Hepatocyte (in vitro differentiated cells): ENCODE data around the gene TREM1. TPM values are rescaled to one million over a fixed set of nuclear protein-coding genes. Genes with fewer than 3 reads are reported as not detected.

ENCODE experiments used
- DNase-seq: peaks from one replicate; pipeline ENCODE4 v3.0.0-alpha.2; 2016; ENCODE audit warnings: low spot score
- H2AFZ ChIP-seq: fragments of 200-600 bp; sonication (generic); 2 replicates; pipeline ENCODE4 v1.6.0; 2016; ENCODE audit warnings: antibody characterized with exemption, mild to moderate bottlenecking
- H3K27ac ChIP-seq: fragments of 200-600 bp; sonication (generic); 2 replicates; pipeline ENCODE4 v1.5.1; 2016; ENCODE audit warnings: mild to moderate bottlenecking
- H3K27me3 ChIP-seq: fragments of 200-600 bp; sonication (generic); 2 replicates; pipeline ENCODE4 v1.6.1; 2016
- H3K36me3 ChIP-seq: fragments of 200-600 bp; sonication (generic); replicated peaks from 2 replicates; pipeline ENCODE4 v1.5.1; 2016; ENCODE audit warnings: low read depth; ENCODE audit not compliant: insufficient read depth
- H3K4me1 ChIP-seq: fragments of 200-600 bp; sonication (generic); 2 replicates; pipeline ENCODE4 v1.5.1; 2016; ENCODE audit warnings: mild to moderate bottlenecking, moderate library complexity; ENCODE audit not compliant: insufficient read depth
- H3K4me2 ChIP-seq: fragments of 200-600 bp; sonication (generic); 2 replicates; pipeline ENCODE4 v1.6.0; 2016
- H3K4me3 ChIP-seq: fragments of 200-600 bp; sonication (generic); 2 replicates; pipeline ENCODE4 v1.5.1; 2016; ENCODE audit warnings: mild to moderate bottlenecking
- H3K79me2 ChIP-seq: fragments of 200-600 bp; sonication (generic); 2 replicates; pipeline ENCODE4 v1.6.0; 2017; ENCODE audit warnings: mild to moderate bottlenecking
- H3K9me2 ChIP-seq: fragments of 200-600 bp; sonication (generic); replicated peaks from 2 replicates; pipeline ENCODE4 v1.6.0; 2017; ENCODE audit warnings: mild to moderate bottlenecking; ENCODE audit not compliant: insufficient read depth
- H3K9me3 ChIP-seq: fragments of 200-600 bp; sonication (generic); 2 replicates; pipeline ENCODE4 v1.5.1; 2016; ENCODE audit warnings: low read depth, mild to moderate bottlenecking
- H4K20me1 ChIP-seq: fragments of 200-600 bp; sonication (generic); 2 replicates; pipeline ENCODE4 v1.6.0; 2016; ENCODE audit warnings: mild to moderate bottlenecking; ENCODE audit not compliant: insufficient read depth, poor library complexity, severe bottlenecking
- EZH2 ChIP-seq: fragments of 200-600 bp; sonication (generic); IDR thresholded peaks from 2 replicates; pipeline ENCODE4 v1.6.1; 2016; ENCODE audit warnings: antibody characterized with exemption, mild to moderate bottlenecking, borderline replicate concordance
- EZH2phosphoT487 ChIP-seq: fragments of 200-600 bp; sonication (generic); IDR thresholded peaks from one replicate; pipeline ENCODE4 v1.6.1; 2018; ENCODE audit warnings: antibody characterized with exemption, mild to moderate bottlenecking, low read depth, moderate library complexity; ENCODE audit not compliant: unreplicated experiment, severe bottlenecking
- WGBS: methylation state at CpG from one replicate; pipeline ENCODE4 v1.1.6; 2016; ENCODE audit warnings: low lambda C conversion rate; ENCODE audit errors: missing lambda C conversion rate; 5-methylcytosine and 5-hydroxymethylcytosine counted together
- polyA plus RNA-seq: library from polyadenylated mRNA; unstranded; fragments of >200 nt; fragmentation: Nextera tagmentation; extraction: Ambion mirVana; gene quantifications from 2 replicates; pipeline ENCODE4 v1.2.1, GENCODE V29; 2016
- total RNA-seq: library from RNA; depleted of rRNA; stranded (reverse); fragments of >200 nt; gene quantifications from 2 replicates; pipeline ENCODE4 v1.2.3, GENCODE V29; 2014
- TF ChIP-seq, protein P1 (sequence below): fragments of 200-600 bp; sonication (generic); IDR thresholded peaks from 2 replicates; pipeline ENCODE4 v1.5.1; 2016; ENCODE audit warnings: antibody characterized with exemption, mild to moderate bottlenecking; ENCODE audit not compliant: poor library complexity

Gene TREM1
- total and polyA plus RNA-seq, 2 experiments from 2014 or later: 0.63 to 2.3 TPM

DNA sequence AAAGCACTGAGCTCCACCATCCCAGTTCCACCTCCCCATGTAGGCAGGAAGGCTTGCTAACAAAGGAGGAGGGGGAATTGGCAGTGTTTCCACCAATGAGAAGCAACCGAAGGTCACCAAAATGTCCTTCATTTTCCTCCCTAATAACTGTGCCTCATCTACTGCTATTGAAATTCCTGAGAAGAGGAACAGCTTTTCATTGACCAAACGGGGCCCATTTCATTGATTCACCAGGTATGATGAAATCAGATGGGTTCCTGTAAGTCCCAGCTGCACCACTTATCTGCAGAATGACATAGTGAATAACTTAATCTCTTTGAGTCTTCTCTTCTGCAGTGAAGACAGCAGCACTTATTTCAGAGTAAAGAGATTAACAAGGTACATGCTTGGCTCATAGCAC is 17.3 kb downstream of the TREM1 start:
- Histone ChIP-seq H3K36me3 (no peaks in the 10 kb centered on the region), H3K9me3 (peaks cover 4% of the 10 kb centered on the region), H3K27me3 (no peaks in the 10 kb centered on the region), H3K79me2 (no peaks in the 10 kb centered on the region), H3K9me2 (no peaks in the 10 kb centered on the region), H3K4me2 (no peak overlapping the region), H3K27ac (no peak overlapping the region), H2AFZ (no peak overlapping the region), H3K4me3 (no peak overlapping the region), H3K4me1 (no peaks in the 10 kb centered on the region), H4K20me1 (no peaks in the 10 kb centered on the region)
- 67% methylated on average over 2 of the region's 2 CpGs for WGBS
- no peak for DNase-seq
- TF ChIP-seq, protein P1, sequence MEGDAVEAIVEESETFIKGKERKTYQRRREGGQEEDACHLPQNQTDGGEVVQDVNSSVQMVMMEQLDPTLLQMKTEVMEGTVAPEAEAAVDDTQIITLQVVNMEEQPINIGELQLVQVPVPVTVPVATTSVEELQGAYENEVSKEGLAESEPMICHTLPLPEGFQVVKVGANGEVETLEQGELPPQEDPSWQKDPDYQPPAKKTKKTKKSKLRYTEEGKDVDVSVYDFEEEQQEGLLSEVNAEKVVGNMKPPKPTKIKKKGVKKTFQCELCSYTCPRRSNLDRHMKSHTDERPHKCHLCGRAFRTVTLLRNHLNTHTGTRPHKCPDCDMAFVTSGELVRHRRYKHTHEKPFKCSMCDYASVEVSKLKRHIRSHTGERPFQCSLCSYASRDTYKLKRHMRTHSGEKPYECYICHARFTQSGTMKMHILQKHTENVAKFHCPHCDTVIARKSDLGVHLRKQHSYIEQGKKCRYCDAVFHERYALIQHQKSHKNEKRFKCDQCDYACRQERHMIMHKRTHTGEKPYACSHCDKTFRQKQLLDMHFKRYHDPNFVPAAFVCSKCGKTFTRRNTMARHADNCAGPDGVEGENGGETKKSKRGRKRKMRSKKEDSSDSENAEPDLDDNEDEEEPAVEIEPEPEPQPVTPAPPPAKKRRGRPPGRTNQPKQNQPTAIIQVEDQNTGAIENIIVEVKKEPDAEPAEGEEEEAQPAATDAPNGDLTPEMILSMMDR: no peak
- TF ChIP-seq EZH2: no peak

DNA sequence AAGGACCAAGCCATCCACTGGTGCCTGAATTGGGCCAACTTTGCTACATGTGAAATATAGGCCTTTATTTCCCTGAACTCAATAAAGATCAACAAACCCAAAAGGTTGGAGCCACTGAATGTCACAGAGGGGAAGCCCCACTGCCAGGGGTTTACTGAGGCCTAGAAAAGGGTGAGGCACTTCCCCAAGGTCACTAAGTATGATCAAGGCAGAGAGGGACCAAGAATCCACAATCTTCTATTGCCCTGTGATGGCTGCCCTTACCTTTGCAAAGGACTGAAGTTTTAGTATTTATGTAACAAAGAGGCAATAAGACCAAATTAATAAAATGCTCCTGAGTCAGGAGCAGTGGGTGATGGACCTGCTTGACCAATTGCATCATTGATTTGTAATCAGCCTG is 18.0 kb downstream of the TREM1 start:
- no peak for DNase-seq
- H3K4me3 ChIP-seq: no peak overlapping the region
- no peaks in the 10 kb centered on the region for H3K36me3 ChIP-seq
- no peaks in the 10 kb centered on the region for H3K27me3 ChIP-seq
- TF ChIP-seq EZH2 (no peak), EZH2phosphoT487 (no peak)
- TF ChIP-seq, protein P1: no peak
- H2AFZ ChIP-seq: no peak overlapping the region
- H3K9me2 ChIP-seq: no peaks in the 10 kb centered on the region
- H3K4me2 ChIP-seq: no peak overlapping the region
- H3K79me2 ChIP-seq: no peaks in the 10 kb centered on the region
- H3K4me1 ChIP-seq: no peaks in the 10 kb centered on the region
- H3K9me3 ChIP-seq: peaks cover 4% of the 10 kb centered on the region
- H3K27ac ChIP-seq: no peak overlapping the region
- no peaks in the 10 kb centered on the region for H4K20me1 ChIP-seq

DNA sequence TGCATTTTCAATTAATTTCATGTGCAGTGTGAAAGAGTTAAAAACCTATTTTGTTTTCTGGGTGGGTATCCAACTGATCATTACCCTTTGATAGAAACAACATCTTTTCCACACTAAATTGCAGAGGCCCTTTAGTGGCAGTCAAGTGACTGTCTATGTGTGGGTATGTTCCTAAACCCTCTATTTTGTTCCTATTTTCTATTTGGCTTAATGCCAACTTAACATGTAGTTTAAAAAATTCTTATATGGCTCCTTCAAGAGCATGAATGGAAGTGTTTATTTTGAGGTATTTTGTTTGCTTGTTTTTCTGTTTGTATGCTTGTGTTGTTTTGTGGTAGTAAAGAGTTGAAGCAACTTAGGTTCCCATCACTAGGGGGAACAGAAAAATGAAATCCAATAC is 19.9 kb downstream of the TREM1 start:
- Histone ChIP-seq H3K9me2 (no peaks in the 10 kb centered on the region), H2AFZ (no peak overlapping the region), H4K20me1 (no peaks in the 10 kb centered on the region), H3K27me3 (no peaks in the 10 kb centered on the region), H3K9me3 (peaks cover 4% of the 10 kb centered on the region), H3K36me3 (no peaks in the 10 kb centered on the region), H3K79me2 (no peaks in the 10 kb centered on the region), H3K4me3 (no peak overlapping the region), H3K4me2 (no peak overlapping the region), H3K4me1 (no peaks in the 10 kb centered on the region), H3K27ac (no peak overlapping the region)
- TF ChIP-seq EZH2: no peak
- TF ChIP-seq EZH2phosphoT487: no peak
- TF ChIP-seq, protein P1: no peak
- no peak for DNase-seq

DNA sequence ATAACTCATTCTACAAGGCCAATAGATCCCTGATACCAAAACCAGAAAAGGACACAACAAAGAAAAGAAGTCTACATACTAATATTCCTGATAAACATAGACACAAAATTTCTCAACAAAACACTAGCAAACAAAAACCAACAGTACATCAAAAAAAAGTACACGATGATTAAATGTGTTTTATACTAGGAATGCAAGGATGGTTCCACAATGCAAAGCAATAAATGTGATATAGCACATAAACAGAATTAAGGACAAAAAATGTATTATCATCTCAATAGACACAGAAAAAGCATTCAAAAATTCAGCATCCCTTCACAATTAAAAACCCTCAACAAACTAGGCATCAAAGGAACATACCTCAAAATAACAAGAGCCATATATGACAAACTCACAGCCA is 23.2 kb downstream of the TREM1 start:
- no peak overlapping the region for H2AFZ ChIP-seq
- TF ChIP-seq, protein P1: no peak
- TF ChIP-seq EZH2: no peak
- TF ChIP-seq EZH2phosphoT487: no peak
- H3K9me2 ChIP-seq: no peaks in the 10 kb centered on the region
- no peaks in the 10 kb centered on the region for H3K79me2 ChIP-seq
- H3K27ac ChIP-seq: no peak overlapping the region
- no peak overlapping the region for H3K4me3 ChIP-seq
- H3K4me2 ChIP-seq: no peak overlapping the region
- no peaks in the 10 kb centered on the region for H4K20me1 ChIP-seq
- H3K36me3 ChIP-seq: no peaks in the 10 kb centered on the region
- peaks cover 4% of the 10 kb centered on the region for H3K9me3 ChIP-seq
- H3K4me1 ChIP-seq: no peaks in the 10 kb centered on the region
- WGBS: 96% methylated on average over 1 of the region's 1 CpG
- no peak for DNase-seq
- no peaks in the 10 kb centered on the region for H3K27me3 ChIP-seq
